GM21515 (cell line): Measurements from ENCODE around the gene SCAF1.

ENCODE experiments used
- ATAC-seq: cut with Tn5 transposase; IDR thresholded peaks from one replicate; pipeline ENCODE4 v1.9.1; 2021; ENCODE audit not compliant: unreplicated experiment

SCAF1 gene, protein sequence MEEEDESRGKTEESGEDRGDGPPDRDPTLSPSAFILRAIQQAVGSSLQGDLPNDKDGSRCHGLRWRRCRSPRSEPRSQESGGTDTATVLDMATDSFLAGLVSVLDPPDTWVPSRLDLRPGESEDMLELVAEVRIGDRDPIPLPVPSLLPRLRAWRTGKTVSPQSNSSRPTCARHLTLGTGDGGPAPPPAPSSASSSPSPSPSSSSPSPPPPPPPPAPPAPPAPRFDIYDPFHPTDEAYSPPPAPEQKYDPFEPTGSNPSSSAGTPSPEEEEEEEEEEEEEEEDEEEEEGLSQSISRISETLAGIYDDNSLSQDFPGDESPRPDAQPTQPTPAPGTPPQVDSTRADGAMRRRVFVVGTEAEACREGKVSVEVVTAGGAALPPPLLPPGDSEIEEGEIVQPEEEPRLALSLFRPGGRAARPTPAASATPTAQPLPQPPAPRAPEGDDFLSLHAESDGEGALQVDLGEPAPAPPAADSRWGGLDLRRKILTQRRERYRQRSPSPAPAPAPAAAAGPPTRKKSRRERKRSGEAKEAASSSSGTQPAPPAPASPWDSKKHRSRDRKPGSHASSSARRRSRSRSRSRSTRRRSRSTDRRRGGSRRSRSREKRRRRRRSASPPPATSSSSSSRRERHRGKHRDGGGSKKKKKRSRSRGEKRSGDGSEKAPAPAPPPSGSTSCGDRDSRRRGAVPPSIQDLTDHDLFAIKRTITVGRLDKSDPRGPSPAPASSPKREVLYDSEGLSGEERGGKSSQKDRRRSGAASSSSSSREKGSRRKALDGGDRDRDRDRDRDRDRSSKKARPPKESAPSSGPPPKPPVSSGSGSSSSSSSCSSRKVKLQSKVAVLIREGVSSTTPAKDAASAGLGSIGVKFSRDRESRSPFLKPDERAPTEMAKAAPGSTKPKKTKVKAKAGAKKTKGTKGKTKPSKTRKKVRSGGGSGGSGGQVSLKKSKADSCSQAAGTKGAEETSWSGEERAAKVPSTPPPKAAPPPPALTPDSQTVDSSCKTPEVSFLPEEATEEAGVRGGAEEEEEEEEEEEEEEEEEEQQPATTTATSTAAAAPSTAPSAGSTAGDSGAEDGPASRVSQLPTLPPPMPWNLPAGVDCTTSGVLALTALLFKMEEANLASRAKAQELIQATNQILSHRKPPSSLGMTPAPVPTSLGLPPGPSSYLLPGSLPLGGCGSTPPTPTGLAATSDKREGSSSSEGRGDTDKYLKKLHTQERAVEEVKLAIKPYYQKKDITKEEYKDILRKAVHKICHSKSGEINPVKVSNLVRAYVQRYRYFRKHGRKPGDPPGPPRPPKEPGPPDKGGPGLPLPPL

DNA sequence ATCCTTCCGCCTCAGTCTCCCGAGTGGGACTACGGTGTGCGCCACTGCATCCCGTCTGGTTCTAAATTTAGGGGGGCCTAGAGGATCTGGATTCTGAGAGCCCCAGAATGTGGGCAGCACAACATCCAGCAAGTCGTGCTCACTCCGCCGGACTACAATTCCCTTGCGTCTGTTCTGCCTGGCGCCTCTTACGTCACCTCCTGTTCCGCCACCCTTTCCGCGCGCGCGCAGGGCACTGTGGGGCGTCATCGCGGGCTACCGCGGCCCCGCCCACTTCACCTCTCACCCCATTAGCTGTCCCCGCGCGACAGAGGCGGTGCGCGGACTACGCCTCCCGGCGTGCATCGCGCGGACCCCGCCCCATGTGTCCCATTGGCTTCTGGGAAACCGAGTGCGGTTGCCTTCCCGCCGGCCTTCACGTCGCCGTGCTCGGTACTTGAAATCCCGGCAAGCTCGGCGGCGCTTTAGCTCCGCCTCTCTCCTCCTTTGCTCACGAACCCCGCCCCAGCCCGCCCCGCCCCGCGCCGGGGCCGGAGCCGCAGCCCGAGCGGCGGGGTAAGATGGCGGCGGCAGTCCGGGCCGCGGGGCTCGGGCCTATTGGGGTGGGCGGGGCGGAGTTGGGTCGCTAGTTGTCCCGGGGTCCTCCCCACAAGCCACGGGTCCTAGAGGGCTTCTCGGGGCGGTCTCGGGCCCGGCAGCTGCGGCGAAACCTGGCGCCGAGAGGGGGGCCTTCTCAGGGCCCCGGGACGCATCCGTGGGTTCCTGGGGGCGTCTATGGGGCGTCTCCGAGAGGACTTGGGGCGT, at the start of gene SCAF1:
TSS of gene SCAF1 (plus strand) at position 522 of the 804 bp plus-strand sequence. CDS start 2,818 bp downstream, outside the sequence.
- ATAC-seq: peak; percentile 50

DNA sequence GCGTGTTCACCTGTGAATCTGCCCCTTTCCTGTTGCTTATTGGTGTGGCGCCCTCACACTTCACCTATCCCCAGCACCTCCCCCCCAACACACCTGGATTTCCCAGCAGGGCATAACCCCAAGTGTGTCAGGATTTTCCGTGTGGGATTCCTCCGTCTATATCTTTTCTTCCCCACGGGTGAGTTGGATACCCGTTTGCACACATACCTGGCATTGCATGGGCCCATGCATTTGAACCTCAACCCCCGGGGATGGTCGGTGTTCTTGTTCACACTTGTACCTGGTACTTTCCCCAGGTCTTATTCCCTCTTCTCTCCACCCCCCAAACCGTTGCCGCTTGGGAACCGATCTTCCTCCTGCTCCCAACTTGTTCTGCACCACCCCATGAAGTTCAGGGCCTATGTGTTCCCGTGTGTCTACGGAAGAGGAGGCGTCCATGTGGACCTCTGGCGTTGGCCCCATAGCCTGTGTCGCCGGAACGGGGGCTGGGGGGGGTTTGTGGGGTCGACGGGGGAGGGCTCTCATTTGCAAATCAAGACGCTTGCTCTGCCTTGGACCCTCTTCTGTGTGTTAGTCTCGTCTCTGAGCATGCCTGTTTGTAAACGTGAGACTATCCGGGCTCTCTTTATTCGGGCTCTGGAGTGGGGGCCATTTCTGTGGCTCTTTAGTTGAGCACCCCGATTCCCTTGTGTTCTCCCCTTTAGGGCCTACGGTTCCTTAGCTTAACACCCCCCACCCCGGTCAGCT, 49.4 kb upstream of the SCAF1 start:
- no peak for ATAC-seq

DNA sequence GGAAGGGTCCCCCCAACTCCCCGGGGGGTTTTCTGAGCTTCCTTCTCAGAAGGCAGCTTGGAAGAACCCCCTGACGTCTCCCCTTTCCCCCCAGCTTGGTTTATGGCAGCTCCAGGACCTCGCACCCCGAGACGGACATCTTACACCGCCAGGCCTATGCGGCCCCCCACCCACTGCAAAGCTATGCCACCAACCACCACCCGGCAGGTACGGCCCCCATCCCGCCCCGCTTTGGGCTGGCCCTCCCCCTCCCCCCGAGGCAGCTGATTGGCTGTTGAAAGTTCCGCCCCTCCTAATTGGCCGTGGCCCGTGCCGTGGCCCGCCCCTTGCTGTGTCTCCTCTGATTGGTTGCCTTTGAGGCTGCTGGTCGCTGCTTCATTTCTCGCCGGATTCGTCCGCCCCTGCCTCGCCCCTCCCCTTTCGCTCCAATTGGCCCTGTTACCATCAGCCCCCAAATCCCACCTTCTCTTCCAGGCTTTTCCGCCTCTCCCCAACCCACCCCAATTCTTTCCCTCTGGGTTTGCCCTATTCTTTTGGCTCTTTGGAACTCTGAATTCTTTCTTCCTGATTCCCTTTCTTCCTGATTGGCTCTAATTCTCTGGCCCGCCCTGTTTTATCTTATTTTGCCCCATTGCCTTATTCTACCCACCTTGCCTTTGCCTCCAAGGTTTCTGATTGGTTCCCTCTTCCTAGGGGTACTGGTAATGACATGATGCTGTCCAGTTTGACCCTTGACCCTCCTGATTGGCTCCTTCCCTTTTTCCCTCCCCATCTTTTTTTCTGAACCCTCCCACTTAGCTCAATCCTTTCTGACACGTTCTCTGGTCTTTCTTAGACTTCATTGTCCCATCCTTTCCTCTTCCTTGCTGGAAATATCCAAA, 48.5 kb upstream of the SCAF1 start:
- ATAC-seq: peak; percentile 44

DNA sequence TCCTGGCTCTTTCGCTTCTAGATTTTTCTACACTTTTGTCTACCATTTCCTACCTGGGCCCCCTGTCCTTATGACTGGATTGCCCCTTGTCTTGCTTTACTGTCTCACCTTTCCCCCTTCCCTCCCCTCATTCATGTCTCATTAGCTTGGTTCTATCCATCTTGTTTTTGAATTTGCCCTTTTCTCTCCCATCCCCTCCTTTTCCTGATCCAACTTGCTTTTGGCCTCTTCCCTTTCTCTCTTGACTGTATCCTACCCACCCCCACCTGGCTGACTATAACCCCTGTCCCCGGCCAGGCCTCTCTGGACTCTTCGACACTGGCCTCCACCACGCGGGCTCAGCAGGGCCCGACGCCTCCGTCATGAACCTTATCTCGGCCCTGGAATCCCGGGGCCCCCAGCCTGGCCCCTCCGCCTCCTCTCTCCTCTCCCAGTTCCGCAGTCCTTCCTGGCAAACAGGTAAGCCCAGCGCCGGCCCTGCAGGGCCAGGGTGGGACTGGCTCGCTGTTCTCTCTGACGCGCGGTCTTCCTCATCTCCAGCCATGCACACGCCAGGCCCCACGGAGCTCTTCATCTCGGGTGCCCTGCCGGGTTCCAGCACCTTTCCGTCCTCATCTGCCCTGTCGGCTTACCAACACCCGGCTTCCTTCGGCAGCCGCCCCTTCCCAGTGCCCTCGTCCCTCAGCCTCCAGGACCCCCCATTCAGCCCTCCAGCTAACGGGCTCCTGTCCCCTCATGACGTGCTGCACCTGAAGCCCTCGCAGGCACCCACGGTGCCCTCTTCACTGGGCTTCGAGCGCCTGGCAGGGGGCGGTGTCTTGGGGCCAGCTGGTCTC, 47.6 kb upstream of the SCAF1 start:
- ATAC-seq: no peak

DNA sequence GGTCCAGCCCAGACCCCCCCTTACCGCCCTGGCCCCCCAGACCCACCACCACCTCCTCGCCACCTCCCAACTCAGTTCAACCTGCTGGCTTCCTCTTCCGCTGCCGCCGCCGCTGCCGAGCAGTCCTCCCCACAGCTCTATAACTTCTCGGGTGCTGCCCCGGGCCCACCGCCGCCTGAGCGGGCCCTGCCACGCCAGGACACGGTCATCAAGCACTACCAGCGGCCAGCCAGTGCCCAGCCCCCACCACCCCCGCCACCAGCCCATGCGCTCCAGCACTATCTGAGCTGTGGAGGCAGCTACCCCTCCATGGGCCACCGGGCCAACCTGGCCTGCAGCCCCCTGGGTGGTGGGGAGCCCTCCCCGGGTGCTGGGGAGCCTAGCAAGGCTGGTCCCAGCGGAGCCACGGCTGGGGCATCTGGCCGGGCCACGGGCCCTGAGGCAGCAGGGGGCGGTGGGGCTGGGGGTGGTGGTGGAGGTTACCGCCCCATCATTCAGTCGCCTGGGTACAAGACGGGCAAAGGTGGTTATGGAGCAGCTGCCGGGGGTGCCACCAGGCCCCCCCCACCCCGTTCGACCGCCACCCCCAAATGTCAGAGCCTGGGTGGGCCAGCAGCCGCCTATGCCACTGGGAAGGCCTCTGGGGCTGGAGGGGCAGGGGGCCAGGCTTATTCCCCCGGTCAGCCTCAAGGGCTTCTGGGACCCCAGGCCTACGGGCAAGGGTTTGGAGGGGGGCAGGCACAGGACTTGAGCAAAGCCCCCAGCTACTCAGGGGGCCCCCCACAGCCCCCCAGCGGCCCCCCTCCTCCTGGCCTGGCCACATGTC, 46.8 kb upstream of the SCAF1 start:
- ATAC-seq: no peak

DNA sequence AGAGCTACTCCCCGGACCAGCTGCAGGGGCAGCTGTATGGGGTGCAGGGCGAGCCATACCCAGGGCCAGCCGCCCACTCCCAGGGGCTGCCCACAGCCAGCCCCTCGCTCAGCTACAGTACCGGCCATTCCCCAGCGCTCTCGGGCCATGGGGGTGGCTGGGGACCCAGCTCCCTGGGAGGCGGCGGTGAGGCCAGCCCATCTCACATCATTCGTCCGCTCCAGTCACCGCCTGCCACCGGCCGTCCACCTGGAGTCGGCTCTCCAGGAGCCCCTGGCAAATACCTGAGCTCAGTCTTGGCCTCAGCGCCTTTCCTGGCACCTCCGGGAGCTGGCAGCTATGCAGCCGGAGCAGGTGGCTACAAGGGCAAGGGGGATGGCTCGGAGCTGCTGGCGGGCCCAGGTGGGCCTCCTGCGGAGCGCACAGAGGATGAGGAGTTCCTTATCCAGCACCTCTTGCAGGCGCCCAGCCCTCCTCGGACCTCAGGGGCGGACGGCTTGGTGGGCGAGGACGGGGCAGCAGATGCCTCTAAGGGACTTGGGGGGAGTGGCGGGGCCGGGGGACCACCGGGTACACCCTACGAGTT, 46.1 kb upstream of the SCAF1 start:
- no peak for ATAC-seq

DNA sequence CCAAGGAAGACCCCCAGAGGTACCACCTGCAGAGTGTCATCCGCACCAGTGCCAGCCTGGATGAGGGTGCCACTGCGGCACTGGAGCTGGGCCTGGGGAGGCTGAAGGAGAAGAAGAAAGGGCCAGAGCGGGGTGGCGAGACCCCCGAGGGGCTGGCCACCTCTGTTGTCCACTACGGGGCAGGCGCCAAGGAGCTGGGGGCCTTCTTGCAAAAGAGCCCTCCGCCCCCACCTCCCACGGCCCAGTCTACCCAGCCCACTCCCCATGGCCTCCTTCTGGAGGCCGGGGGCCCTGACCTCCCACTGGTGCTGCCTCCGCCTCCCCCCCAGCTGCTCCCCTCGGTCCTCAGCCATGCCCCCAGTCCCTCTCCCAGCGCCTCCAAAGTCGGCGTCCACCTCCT, 45.6 kb upstream of the SCAF1 start:
- no peak for ATAC-seq

DNA sequence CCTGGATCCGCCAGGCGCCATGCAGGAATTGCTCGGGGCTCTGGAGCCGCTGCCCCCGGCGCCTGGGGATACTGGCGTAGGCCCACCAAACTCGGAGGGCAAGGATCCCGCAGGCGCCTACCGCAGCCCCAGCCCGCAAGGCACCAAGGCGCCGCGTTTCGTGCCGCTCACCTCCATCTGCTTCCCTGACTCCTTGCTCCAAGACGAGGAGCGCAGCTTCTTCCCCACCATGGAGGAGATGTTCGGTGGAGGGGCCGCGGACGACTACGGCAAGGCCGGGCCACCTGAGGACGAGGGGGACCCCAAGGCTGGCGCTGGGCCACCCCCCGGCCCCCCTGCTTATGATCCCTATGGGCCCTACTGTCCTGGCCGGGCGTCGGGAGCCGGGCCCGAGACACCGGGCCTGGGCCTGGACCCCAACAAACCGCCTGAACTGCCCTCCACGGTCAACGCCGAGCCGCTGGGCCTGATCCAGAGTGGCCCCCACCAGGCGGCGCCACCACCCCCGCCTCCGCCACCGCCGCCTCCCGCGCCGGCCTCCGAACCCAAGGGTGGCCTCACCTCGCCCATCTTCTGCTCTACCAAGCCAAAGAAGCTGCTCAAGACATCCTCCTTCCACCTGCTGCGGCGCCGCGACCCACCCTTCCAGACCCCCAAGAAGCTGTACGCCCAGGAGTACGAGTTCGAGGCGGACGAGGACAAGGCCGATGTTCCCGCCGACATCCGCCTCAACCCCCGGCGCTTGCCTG, 44.9 kb upstream of the SCAF1 start:
- no peak for ATAC-seq

DNA sequence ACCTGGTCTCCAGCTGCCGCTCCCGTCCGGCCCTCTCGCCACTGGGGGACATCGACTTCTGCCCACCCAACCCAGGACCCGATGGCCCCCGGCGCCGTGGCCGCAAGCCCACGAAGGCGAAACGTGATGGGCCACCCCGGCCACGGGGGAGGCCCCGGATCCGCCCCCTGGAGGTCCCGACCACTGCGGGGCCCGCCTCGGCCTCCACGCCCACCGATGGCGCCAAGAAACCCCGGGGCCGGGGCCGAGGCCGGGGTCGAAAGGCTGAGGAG, 44.4 kb upstream of the SCAF1 start:
- no peak for ATAC-seq

DNA sequence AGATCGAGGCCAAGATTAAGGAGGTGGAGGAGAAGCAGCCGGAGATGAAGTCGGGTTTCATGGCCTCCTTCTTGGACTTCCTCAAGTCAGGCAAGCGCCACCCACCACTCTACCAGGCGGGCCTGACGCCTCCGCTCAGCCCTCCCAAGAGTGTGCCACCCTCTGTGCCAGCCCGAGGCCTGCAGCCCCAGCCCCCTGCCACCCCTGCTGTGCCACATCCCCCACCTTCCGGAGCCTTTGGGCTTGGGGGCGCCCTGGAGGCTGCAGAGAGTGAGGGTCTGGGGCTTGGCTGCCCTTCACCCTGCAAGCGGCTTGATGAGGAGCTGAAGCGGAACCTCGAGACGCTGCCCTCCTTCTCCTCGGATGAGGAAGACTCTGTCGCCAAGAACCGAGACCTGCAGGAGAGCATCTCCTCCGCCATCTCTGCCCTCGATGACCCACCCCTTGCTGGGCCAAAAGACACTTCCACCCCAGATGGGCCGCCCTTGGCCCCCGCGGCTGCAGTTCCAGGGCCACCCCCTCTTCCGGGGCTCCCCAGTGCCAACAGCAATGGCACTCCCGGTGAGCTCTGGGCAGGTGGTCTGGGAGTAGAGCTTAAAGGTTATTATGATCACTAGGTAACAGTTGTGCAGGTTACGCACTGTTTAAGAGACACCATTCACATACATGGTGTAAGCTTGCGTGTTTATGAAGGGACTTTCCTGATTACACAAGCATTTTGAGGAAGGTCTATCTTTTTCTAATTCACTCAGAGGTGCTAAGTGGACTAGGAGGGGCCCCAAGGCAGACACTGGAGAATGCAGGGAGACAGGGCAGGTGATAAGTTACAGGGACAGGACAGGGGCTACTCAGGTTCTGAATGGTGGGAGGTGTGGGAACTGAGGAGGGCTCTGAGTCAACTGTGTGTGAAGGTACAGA, 42.4 kb upstream of the SCAF1 start:
- no peak for ATAC-seq

DNA sequence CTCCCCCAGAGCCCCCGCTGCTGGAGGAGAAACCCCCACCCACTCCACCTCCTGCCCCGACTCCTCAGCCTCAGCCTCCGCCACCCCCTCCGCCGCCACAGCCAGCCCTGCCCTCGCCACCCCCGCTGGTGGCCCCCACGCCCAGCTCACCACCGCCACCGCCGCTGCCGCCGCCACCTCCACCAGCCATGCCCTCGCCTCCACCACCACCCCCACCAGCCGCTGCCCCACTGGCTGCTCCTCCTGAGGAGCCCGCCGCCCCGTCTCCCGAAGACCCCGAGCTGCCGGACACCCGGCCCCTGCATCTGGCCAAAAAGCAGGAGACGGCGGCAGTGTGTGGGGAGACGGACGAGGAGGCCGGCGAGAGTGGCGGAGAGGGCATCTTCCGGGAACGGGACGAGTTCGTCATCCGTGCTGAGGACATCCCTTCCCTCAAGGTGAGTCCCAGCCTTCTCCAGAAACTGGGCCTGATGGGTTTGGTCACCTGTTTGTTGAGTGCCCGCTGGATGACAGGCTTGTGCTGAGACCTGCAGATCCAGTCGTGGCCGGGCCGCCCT, 40.4 kb upstream of the SCAF1 start:
- no peak for ATAC-seq

DNA sequence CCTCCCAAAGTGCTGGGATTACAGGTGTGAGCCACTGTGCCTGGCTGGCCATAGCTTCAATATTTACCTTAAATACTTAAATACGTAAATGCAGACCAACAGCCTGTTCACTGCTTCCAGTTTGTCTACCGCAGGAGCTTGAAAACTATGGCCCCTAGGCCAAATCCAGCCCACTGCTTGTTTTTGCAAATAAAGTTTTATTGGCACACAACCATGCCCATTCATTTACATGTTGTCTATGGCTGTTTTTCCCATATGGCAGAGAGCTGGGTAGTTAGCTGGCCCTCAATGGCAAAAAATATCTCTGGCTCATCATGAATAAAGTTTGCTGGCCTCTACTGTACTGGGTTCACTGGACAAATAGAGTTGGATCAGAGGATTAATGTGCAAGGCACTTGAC, 39.2 kb upstream of the SCAF1 start:
- no peak for ATAC-seq

DNA sequence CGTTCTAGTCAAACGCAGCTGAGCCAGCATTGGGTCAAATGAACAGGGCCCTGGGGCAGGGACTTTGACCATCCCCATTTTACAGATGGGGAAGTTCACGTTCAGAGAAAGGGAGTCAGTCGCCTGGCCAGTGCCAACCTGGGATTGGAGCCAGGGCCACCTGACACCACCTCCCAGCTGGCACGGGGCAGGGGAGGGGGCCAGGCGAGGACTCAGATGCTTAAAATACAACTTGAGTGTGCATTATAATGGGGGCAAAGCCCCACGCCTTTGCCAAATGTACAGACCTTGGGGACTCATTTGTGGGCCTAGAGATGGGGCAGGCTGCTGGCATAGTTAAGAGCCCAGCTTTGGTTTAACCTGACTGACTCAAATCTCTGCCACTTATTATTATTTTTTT, 36.4 kb upstream of the SCAF1 start:
- ATAC-seq: no peak

DNA sequence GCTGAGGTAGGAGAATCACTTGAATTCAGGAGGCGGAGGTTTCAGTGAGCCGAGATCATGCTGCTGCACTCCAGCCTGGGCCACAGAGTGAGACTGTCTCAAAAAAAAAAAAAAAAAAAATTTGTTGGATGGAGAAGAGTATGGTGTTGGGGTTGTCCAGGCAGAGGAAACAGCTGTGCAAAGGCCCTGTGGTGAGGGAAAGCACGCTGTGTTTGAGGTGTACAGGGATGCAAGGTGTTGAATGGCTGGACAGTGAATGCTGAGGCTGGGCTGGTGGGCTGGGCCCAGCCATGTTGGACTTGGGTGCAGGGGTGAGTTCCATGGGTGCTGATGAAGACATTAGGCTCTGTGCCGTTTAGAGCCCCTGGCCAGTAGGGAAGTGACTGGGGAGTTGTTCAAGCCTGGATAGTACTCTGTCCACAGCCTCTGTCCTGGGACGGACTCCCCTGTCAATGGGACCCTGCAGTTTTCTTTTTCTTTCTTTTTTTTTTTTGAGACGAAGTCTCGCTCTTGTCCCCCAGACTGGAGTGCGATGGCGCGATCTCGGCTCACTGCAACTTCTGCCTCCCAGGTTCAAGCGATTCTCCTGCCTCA, 32.4 kb upstream of the SCAF1 start:
- ATAC-seq: no peak
